Lower leg skin (tissue), 3 donors: ENCODE data around the gene TASP1.
A peak's percentile ranks its signal among the peaks of the same experiment; 100 is the strongest.

Source experiments
- CTCF ChIP-seq, 3 donors: fragments of 450-650 bp; IDR thresholded peaks; one replicate each; pipeline ENCODE4 v1.5.1; 2016; ENCODE audit warnings: antibody characterized with exemption in 3 of 3, mild to moderate bottlenecking in 3 of 3, moderate library complexity in 2 of 3
- POLR2A ChIP-seq, 2 donors: fragments of 450-650 bp; IDR thresholded peaks; one replicate each; pipeline ENCODE4 v1.6.1; 2016 to 2017; ENCODE audit warnings: antibody characterized with exemption in 2 of 2, mild to moderate bottlenecking in 1 of 2, moderate library complexity in 1 of 2

- TF ChIP-seq CTCF (IDR thresholded peaks at IDR 0.05) (peak in 1 of 3 donors; percentile 49), POLR2A (IDR thresholded peaks at IDR 0.05) (no peak)
These were observed 92.1 kb downstream of the TASP1 start for GRCh38 chr20:13546497-13547131.
